ENCODE data around the gene SYNC. TPM values are rescaled to one million over a fixed set of nuclear protein-coding genes. Genes with fewer than 3 reads are reported as not detected.
A peak's percentile ranks its signal among the peaks of the same experiment; 100 is the strongest.

The SYNC gene
- total and polyA plus RNA-seq, 9 of the 15 experiments (the other 6 are each of a cell fraction or from before 2014, with no cell fraction given): 0.49 to 1.1 (median 0.87) TPM

DNA sequence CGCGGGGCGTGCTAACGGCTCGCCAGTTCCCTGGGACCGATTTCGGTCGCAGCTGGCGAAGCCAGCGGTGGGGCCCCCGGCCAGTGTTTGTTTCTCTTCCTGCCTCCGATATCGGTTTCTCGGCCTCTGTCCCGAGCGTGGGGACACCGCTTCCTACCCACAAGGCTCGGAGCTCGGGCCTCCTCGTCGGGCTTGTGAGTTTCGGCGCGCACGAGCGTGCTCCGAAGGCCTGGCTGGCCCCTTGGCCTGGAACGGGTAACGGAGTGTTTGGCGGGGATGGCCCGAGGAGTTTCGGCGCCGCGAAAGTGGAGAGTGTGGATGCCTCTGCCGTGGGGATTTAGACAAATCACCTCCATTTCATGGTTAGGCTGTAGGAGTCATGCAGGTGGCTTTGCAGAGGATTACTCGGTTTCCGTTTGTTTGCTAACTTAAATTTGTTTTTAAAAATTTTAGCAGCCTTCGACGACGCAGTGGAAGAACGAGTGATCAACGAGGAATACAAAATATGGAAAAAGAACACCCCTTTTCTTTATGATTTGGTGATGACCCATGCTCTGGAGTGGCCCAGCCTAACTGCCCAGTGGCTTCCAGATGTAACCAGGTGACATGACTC lies 51.0 kb downstream of the SYNC start (continued):
- no peak for TF ChIP-seq TRIM25 (IDR thresholded peaks at IDR 0.05; ENCODE audit: borderline replicate concordance)
- TF ChIP-seq SNIP1 (IDR thresholded peaks at IDR 0.05; ENCODE audit: low read depth): no peak
- TF ChIP-seq ZSCAN32 (CRISPR knock-in tag; IDR thresholded peaks at IDR 0.05): no peak
- TF ChIP-seq CTBP1 (IDR thresholded peaks at IDR 0.05; ENCODE audit: borderline replicate concordance): no peak
- no peak for TF ChIP-seq ZNF778 (CRISPR knock-in tag; IDR thresholded peaks at IDR 0.05)
- no peak for TF ChIP-seq ZNF644 (tag; IDR thresholded peaks at IDR 0.05; ENCODE audit: low read depth)
- 0 out of 2 replicates have a peak, but pooled peaks have one; percentile 13 for TF ChIP-seq BHLHE40 (IDR thresholded peaks at IDR 0.05; ENCODE audit: low read length)
- peak; percentile 74 for TF ChIP-seq HIVEP1 (CRISPR knock-in tag; IDR thresholded peaks at IDR 0.05)
- TF ChIP-seq TCF7 (IDR thresholded peaks at IDR 0.05; ENCODE audit: borderline replicate concordance): no peak
- TF ChIP-seq SMARCA4 (IDR thresholded peaks at IDR 0.05): no peak
- peak; percentile 39; the same call in 1 of the 2 replicates for TF ChIP-seq ZBTB1 (CRISPR knock-in tag; IDR thresholded peaks at IDR 0.05; ENCODE audit: borderline replicate concordance, low read depth)
- TF ChIP-seq, protein P1, sequence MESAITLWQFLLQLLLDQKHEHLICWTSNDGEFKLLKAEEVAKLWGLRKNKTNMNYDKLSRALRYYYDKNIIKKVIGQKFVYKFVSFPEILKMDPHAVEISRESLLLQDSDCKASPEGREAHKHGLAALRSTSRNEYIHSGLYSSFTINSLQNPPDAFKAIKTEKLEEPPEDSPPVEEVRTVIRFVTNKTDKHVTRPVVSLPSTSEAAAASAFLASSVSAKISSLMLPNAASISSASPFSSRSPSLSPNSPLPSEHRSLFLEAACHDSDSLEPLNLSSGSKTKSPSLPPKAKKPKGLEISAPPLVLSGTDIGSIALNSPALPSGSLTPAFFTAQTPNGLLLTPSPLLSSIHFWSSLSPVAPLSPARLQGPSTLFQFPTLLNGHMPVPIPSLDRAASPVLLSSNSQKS (CRISPR knock-in tag; IDR thresholded peaks at IDR 0.05): no peak
- TF ChIP-seq ZNF354B (CRISPR knock-in tag; IDR thresholded peaks at IDR 0.05): no peak
- TF ChIP-seq XRCC3 (IDR thresholded peaks at IDR 0.05): no peak
- TF ChIP-seq NCOR1 (IDR thresholded peaks at IDR 0.05): no peak
- no peak for TF ChIP-seq ZNF232 (CRISPR knock-in tag; IDR thresholded peaks at IDR 0.05)
- TF ChIP-seq, protein P2, sequence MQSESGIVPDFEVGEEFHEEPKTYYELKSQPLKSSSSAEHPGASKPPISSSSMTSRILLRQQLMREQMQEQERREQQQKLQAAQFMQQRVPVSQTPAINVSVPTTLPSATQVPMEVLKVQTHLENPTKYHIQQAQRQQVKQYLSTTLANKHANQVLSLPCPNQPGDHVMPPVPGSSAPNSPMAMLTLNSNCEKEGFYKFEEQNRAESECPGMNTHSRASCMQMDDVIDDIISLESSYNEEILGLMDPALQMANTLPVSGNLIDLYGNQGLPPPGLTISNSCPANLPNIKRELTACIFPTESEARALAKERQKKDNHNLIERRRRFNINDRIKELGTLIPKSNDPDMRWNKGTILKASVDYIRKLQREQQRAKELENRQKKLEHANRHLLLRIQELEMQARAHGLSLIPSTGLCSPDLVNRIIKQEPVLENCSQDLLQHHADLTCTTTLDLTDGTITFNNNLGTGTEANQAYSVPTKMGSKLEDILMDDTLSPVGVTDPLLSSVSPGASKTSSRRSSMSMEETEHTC (IDR thresholded peaks at IDR 0.05): no peak
- peak in 1 of 2 experiments; percentile 12; a peak in 3 of 4 replicates for TF ChIP-seq FOXA3 (CRISPR knock-in tag; conservative IDR thresholded peaks at IDR 0.05 in 1 of 2, IDR thresholded peaks at IDR 0.05 in 1 of 2)
- no peak for TF ChIP-seq ZNF668 (CRISPR knock-in tag; IDR thresholded peaks at IDR 0.05)
- TF ChIP-seq ZNF79 (CRISPR knock-in tag; IDR thresholded peaks at IDR 0.05; ENCODE audit: low read depth): 0 out of 2 replicates have a peak, but pooled peaks have one; percentile 52
- no peak for TF ChIP-seq TSC22D4 (tag; IDR thresholded peaks at IDR 0.05)
- no peak for TF ChIP-seq RCOR1 (IDR thresholded peaks at IDR 0.05; ENCODE audit: borderline replicate concordance in 1 of 2, low read depth in 2 of 2, low read length in 2 of 2)
- peak; percentile 49; the same call in 1 of the 2 replicates for TF ChIP-seq KLF1 (tag; IDR thresholded peaks at IDR 0.05)
- no peak for TF ChIP-seq NCOA4 (IDR thresholded peaks at IDR 0.05; ENCODE audit: partially characterized antibody)
- TF ChIP-seq SREBF2 (CRISPR knock-in tag; IDR thresholded peaks at IDR 0.05): 0 out of 2 replicates have a peak, but pooled peaks have one; percentile 84
- TF ChIP-seq NFE2 (IDR thresholded peaks at IDR 0.05; ENCODE audit: low read depth): no peak

Measured in K562 (cell line).